SK-N-SH (cell line): Measurements from ENCODE around the gene MATN1. TPM values are rescaled to one million over a fixed set of nuclear protein-coding genes. Genes with fewer than 3 reads are reported as not detected.

ENCODE experiments used
- CTCF ChIA-PET: fragments of 300-600, 350-600 bp; formaldehyde crosslinking; extraction: SDS; loops from one replicate; lab custom pipeline; 2021; lab: Yijun Ruan, JAX
- POLR2A ChIA-PET: fragments of 350-600 bp; sonication (Branson Sonifier 250); formaldehyde crosslinking; extraction: SDS; loops from one replicate; lab custom pipeline; 2020; ENCODE audit warnings: antibody characterized with exemption, inconsistent platforms; lab: Yijun Ruan, JAX
- DNase-seq: peaks from one replicate; pipeline ENCODE4 v3.0.0; 2012
- H2AFZ ChIP-seq: fragments of 200-600 bp; sonication (generic); 2 replicates; pipeline ENCODE4 v1.8.1; 2016; ENCODE audit warnings: antibody characterized with exemption, mild to moderate bottlenecking, low read depth
- H3F3A ChIP-seq: fragments of 200-600 bp; sonication (generic); replicated peaks from 2 replicates; pipeline ENCODE3; 2016; ENCODE audit warnings: antibody characterized with exemption, mild to moderate bottlenecking; ENCODE audit not compliant: insufficient read depth
- H3K27ac ChIP-seq, 2 experiments: fragments of 200-500 bp in 1 of 2; fragments of 200-600 bp in 1 of 2; sonication (Bioruptor generic) in 1 of 2; sonication (generic), shearing (Covaris generic) in 1 of 2; 2 replicates each; pipeline versions ENCODE4 v1.5.1 to v1.6.1; 2014 to 2016; ENCODE audit warnings: low read depth in 2 of 2, inconsistent platforms in 1 of 2, low read length in 1 of 2, mild to moderate bottlenecking in 1 of 2, mixed read lengths in 1 of 2
- H3K27me3 ChIP-seq: fragments of 200-600 bp; sonication (generic), shearing (Covaris generic); 2 replicates; pipeline ENCODE4 v1.6.1; 2016; ENCODE audit warnings: mixed run types; ENCODE audit not compliant: insufficient read depth
- H3K36me3 ChIP-seq, 2 experiments: fragments of 200-500 bp in 1 of 2; fragments of 200-600 bp in 1 of 2; sonication (Bioruptor generic) in 1 of 2; sonication (generic) in 1 of 2; replicated peaks in 1 of 2; 2 replicates each; pipeline versions ENCODE3 to v1.5.1; 2014 to 2016; ENCODE audit warnings: low read length in 1 of 2, mild to moderate bottlenecking in 1 of 2; ENCODE audit not compliant: insufficient read depth in 2 of 2, control insufficient read depth in 1 of 2
- H3K4me1 ChIP-seq, 2 experiments: fragments of 200-500 bp in 1 of 2; fragments of 200-600 bp in 1 of 2; sonication (Bioruptor generic) in 1 of 2; sonication (generic), shearing (Covaris generic) in 1 of 2; 2 replicates each; pipeline versions ENCODE4 v1.5.1 to v1.6.1; 2014 to 2016; ENCODE audit warnings: low read depth in 1 of 2, low read length in 1 of 2, mixed run types in 1 of 2; ENCODE audit not compliant: insufficient read depth in 2 of 2, control insufficient read depth in 1 of 2
- H3K4me2 ChIP-seq: fragments of 200-600 bp; sonication (generic), shearing (Covaris generic); 2 replicates; pipeline ENCODE4 v1.6.1; 2017; ENCODE audit warnings: mixed run types
- H3K4me3 ChIP-seq, 2 experiments: fragments of 200-500 bp in 1 of 2; fragments of 200-600 bp in 1 of 2; sonication (Bioruptor generic) in 1 of 2; sonication (generic), shearing (Covaris generic) in 1 of 2; 2 replicates each; pipeline versions ENCODE4 v1.5.1 to v1.8.1; 2014 to 2016; ENCODE audit warnings: low read depth in 2 of 2, inconsistent platforms in 1 of 2, low read length in 1 of 2, mild to moderate bottlenecking in 1 of 2, mixed read lengths in 1 of 2, moderate library complexity in 1 of 2
- H3K79me2 ChIP-seq: fragments of 200-600 bp; sonication (generic); 2 replicates; pipeline ENCODE4 v1.8.1; 2017; ENCODE audit warnings: mild to moderate bottlenecking; ENCODE audit not compliant: insufficient read depth
- H3K9ac ChIP-seq: fragments of 200-600 bp; sonication (generic); 2 replicates; pipeline ENCODE4 v1.6.1; 2017; ENCODE audit warnings: mixed run types
- H3K9me2 ChIP-seq: fragments of 200-600 bp; sonication (generic); 2 replicates; pipeline ENCODE4 v1.6.1; 2017; ENCODE audit warnings: mixed run types
- H3K9me3 ChIP-seq: fragments of 200-600 bp; sonication (generic); 2 replicates; pipeline ENCODE4 v1.6.1; 2017; ENCODE audit warnings: mixed run types, mild to moderate bottlenecking, moderate library complexity
- H4K20me1 ChIP-seq: fragments of 200-600 bp; sonication (generic); 2 replicates; pipeline ENCODE4 v1.6.1; 2017; ENCODE audit warnings: mild to moderate bottlenecking, mixed run types; ENCODE audit not compliant: insufficient read depth
- CTCF ChIP-seq: fragments of 200-600 bp; sonication (generic); IDR thresholded peaks from 2 replicates; pipeline ENCODE4 v1.6.1; 2017; ENCODE audit warnings: antibody characterized with exemption, mild to moderate bottlenecking, moderate library complexity
- ELF1 ChIP-seq: IDR thresholded peaks from 2 replicates; pipeline ENCODE4 v1.4.0; 2012
- EZH2phosphoT487 ChIP-seq: fragments of 200-600 bp; sonication (generic); IDR thresholded peaks from 2 replicates; pipeline ENCODE4 v1.6.1; 2017; ENCODE audit warnings: low read depth, mixed run types, mild to moderate bottlenecking, antibody characterized with exemption, moderate library complexity, borderline replicate concordance
- FOSL2 ChIP-seq: IDR thresholded peaks from 2 replicates; pipeline ENCODE4 v1.4.0; 2012; ENCODE audit warnings: low read depth, mild to moderate bottlenecking, moderate library complexity, borderline replicate concordance
- FOXM1 ChIP-seq: IDR thresholded peaks from 2 replicates; pipeline ENCODE4 v1.4.0; 2012; ENCODE audit warnings: low read depth, mild to moderate bottlenecking
- GABPA ChIP-seq: IDR thresholded peaks from 2 replicates; pipeline ENCODE4 v1.4.0; 2012; ENCODE audit warnings: low read depth, mild to moderate bottlenecking
- JUND ChIP-seq: IDR thresholded peaks from 2 replicates; pipeline ENCODE4 v1.4.0; 2012
- MAX ChIP-seq: IDR thresholded peaks from 2 replicates; pipeline ENCODE4 v1.4.0; 2012; ENCODE audit warnings: low read depth
- MEF2A ChIP-seq: IDR thresholded peaks from 2 replicates; pipeline ENCODE4 v1.4.0; 2012; ENCODE audit warnings: low read depth, borderline replicate concordance
- PBX3 ChIP-seq: IDR thresholded peaks from 2 replicates; pipeline ENCODE4; 2012
- RCOR1 ChIP-seq: fragments of 150-350 bp; IDR thresholded peaks from 2 replicates; pipeline ENCODE4 v1.6.1; 2017; ENCODE audit warnings: antibody characterized with exemption, low read length
- REST ChIP-seq: IDR thresholded peaks from 2 replicates; pipeline ENCODE4 v1.6.1; 2012; ENCODE audit warnings: mild to moderate bottlenecking, low read depth, low read length, moderate library complexity
- RFX5 ChIP-seq: IDR thresholded peaks from 2 replicates; pipeline ENCODE4 v1.6.1; 2012; ENCODE audit warnings: mild to moderate bottlenecking, improper control_type of control experiment, low read length
- RXRA ChIP-seq: IDR thresholded peaks from 2 replicates; pipeline ENCODE4 v1.4.0; 2012; ENCODE audit warnings: low read depth, mild to moderate bottlenecking, borderline replicate concordance
- SMC3 ChIP-seq: IDR thresholded peaks from 2 replicates; pipeline ENCODE4 v1.6.1; 2012; ENCODE audit warnings: low read depth, low read length, improper control_type of control experiment
- TEAD4 ChIP-seq: IDR thresholded peaks from 2 replicates; pipeline ENCODE4 v1.4.0; 2012; ENCODE audit warnings: mild to moderate bottlenecking, borderline replicate concordance; ENCODE audit not compliant: insufficient read depth
- YY1 ChIP-seq: IDR thresholded peaks from 2 replicates; pipeline ENCODE4 v1.4.0; 2012; ENCODE audit warnings: low read depth, mild to moderate bottlenecking
- WGBS: methylation state at CpG from one replicate; pipeline ENCODE4 v1.1.6; 2017; ENCODE audit warnings: low lambda C conversion rate; 5-methylcytosine and 5-hydroxymethylcytosine counted together
- polyA plus RNA-seq, 3 experiments: library from polyadenylated mRNA; depleted of rRNA; stranded (reverse); fragments of >200 nt; gene quantifications; 2 replicates each; pipeline ENCODE4 v1.2.3, GENCODE V29; 2012

Gene MATN1
- polyA plus RNA-seq, 1 of the 3 experiments (the other 2 are of a cell fraction), result 0.23 TPM

- H3K9ac ChIP-seq, result no peak overlapping the region
- H3K9me3 ChIP-seq, result no peaks in the 10 kb centered on the region
- no peaks in the 10 kb centered on the region for H3K79me2 ChIP-seq
- H2AFZ ChIP-seq, result no peak overlapping the region
- H4K20me1 ChIP-seq, result no peaks in the 10 kb centered on the region
- 91% methylated on average over 3 of the region's 3 CpGs for WGBS
- no peak for TF ChIP-seq MEF2A
- no peak for TF ChIP-seq MAX
- no peak for TF ChIP-seq TEAD4
- ChIA-PET POLR2A (no interaction called here), CTCF (no interaction called here)
- no peak for DNase-seq
- H3K4me2 ChIP-seq, result no peak overlapping the region
- no peak overlapping the region for H3K4me3 ChIP-seq
- H3K27ac ChIP-seq, result no peak overlapping the region
- H3K4me1 ChIP-seq, result peaks cover 5 to 7% of the 10 kb centered on the region in 2 experiments; a peak in 2 of 4 replicates
- no peaks in the 10 kb centered on the region for H3K27me3 ChIP-seq
- no peaks in the 10 kb centered on the region for H3F3A ChIP-seq
- H3K36me3 ChIP-seq, result no peaks in the 10 kb centered on the region
- H3K9me2 ChIP-seq, result no peaks in the 10 kb centered on the region
These were observed 29.7 kb upstream of the MATN1 start for GRCh38 chr1:30753118-30753517.

GRCh38 chr1:30752651-30752908 lies 29.2 kb upstream of the MATN1 start:
- DNase-seq, result no peak
- Histone ChIP-seq H3K36me3 (no peaks in the 10 kb centered on the region), H3K9me3 (no peaks in the 10 kb centered on the region), H2AFZ (no peak overlapping the region), H3K9ac (no peak overlapping the region), H3K9me2 (no peaks in the 10 kb centered on the region), H3K79me2 (no peaks in the 10 kb centered on the region), H3K4me2 (no peak overlapping the region), H3K27me3 (no peaks in the 10 kb centered on the region), H3K4me1 (peaks cover 5 to 13% of the 10 kb centered on the region in 2 experiments; a peak in 2 of 4 replicates), H3F3A (no peaks in the 10 kb centered on the region), H4K20me1 (no peaks in the 10 kb centered on the region), H3K27ac (no peak overlapping the region), H3K4me3 (no peak overlapping the region)
- ChIA-PET CTCF (interaction anchor here (0.8 to 1.2 kb wide), 2 partner anchors 31 to 49 kb away, joined by 3 to 4 read pairs; no protein-coding TSS in a partner anchor), POLR2A (interaction anchor here (0.8 kb wide), 1 partner anchor 8 kb away, joined by 3 read pairs; no protein-coding TSS in a partner anchor)
- WGBS, result 75% methylated on average over 9 of the region's 9 CpGs
- TF ChIP-seq CTCF, result no peak
- TF ChIP-seq RCOR1, result no peak
- no peak for TF ChIP-seq PBX3
- no peak for TF ChIP-seq GABPA
- TF ChIP-seq REST, result no peak
- TF ChIP-seq RXRA, result no peak
- no peak for TF ChIP-seq JUND
- no peak for TF ChIP-seq EZH2phosphoT487
- TF ChIP-seq FOXM1, result no peak
- no peak for TF ChIP-seq YY1
- no peak for TF ChIP-seq RFX5
- TF ChIP-seq SMC3, result no peak
- TF ChIP-seq ELF1, result no peak
- no peak for TF ChIP-seq FOSL2
